ENCODE measurements around the gene ANGEL2.
"Not testable (repeated sequence)": the region's sequence is repeated elsewhere in the genome, so short reads cannot be mapped to it uniquely, and the experiment has no call there.

The ANGEL2 gene

DNA sequence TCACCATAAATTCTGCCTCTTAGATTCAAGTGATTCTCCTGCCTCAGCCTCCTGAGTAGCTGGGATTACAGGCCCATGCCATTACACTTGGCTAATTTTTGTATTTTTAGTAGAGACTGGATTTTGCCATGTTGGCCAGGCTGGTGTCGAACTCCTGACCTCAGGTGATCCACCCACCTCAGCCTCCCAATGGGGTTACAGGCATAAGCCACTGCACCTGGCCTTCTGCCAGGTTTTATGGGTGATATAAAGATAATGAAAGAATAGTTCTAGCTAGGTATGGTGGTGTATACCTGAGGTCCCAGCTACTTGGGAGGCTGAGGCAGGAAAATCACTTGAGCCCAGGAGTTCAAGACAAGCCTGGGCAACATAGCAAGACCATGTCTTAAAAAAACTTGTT lies 50.7 kb downstream of the ANGEL2 start:
- not testable (repeated sequence) for H3K27me3 ChIP-seq (ENCODE audit: control insufficient read depth in 2 of 2, insufficient read depth in 2 of 2, low read length in 2 of 2); H3K9me3 ChIP-seq (ENCODE audit: control insufficient read depth in 2 of 2, low read length in 2 of 2); H3K4me3 ChIP-seq (ENCODE audit: low read length in 2 of 2); H3K4me1 ChIP-seq (ENCODE audit: control insufficient read depth in 2 of 2, insufficient read depth in 2 of 2, low read length in 2 of 2); H3K36me3 ChIP-seq (ENCODE audit: control insufficient read depth in 2 of 2, insufficient read depth in 2 of 2, low read length in 2 of 2); H3K9ac ChIP-seq (ENCODE audit: low read depth in 1 of 2, low read length in 2 of 2); H3K27ac ChIP-seq (ENCODE audit: low read depth in 2 of 2, low read length in 2 of 2)

- H3K9ac ChIP-seq (ENCODE audit: low read depth in 1 of 2, low read length in 2 of 2), result no peak overlapping the region
- no peak overlapping the region for H3K4me3 ChIP-seq (ENCODE audit: low read length in 2 of 2)
- H3K27ac ChIP-seq (ENCODE audit: low read depth in 2 of 2, low read length in 2 of 2), result no peak overlapping the region
- H3K36me3 ChIP-seq (ENCODE audit: control insufficient read depth in 2 of 2, insufficient read depth in 2 of 2, low read length in 2 of 2), result no peaks in the 10 kb centered on the region
- H3K9me3 ChIP-seq (ENCODE audit: control insufficient read depth in 2 of 2, low read length in 2 of 2), result no peaks in the 10 kb centered on the region
- no peaks in the 10 kb centered on the region for H3K4me1 ChIP-seq (ENCODE audit: control insufficient read depth in 2 of 2, insufficient read depth in 2 of 2, low read length in 2 of 2)
- no peaks in the 10 kb centered on the region for H3K27me3 ChIP-seq (ENCODE audit: control insufficient read depth in 2 of 2, insufficient read depth in 2 of 2, low read length in 2 of 2)
These were observed 51.6 kb downstream of the ANGEL2 start for GRCh38 chr1:212964102-212964501.

DNA sequence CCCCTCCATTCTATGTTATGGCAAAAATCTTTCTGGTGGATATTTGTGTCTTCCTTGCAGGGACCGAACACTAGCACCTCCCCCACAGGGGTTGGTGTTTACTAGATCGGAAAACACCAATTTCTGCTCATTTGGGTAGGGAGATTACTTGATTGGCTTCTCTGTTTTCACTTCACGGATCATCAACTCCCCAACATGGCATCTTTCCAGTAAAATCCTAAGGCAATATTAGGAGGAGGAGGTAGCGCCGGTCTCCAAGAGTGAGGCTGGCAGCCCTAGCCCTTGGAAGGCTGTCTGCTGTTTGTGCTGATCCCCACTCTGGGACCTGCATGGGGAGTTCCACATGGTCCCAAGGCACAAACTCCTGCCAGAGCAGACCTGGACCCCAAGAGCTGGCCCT lies 53.2 kb downstream of the ANGEL2 start:
- H3K9ac ChIP-seq (ENCODE audit: low read depth in 1 of 2, low read length in 2 of 2), result no peak overlapping the region
- no peaks in the 10 kb centered on the region for H3K9me3 ChIP-seq (ENCODE audit: control insufficient read depth in 2 of 2, low read length in 2 of 2)
- H3K36me3 ChIP-seq (ENCODE audit: control insufficient read depth in 2 of 2, insufficient read depth in 2 of 2, low read length in 2 of 2), result no peaks in the 10 kb centered on the region
- H3K27ac ChIP-seq (ENCODE audit: low read depth in 2 of 2, low read length in 2 of 2), result no peak overlapping the region
- H3K4me3 ChIP-seq (ENCODE audit: low read length in 2 of 2), result no peak overlapping the region
- H3K27me3 ChIP-seq (ENCODE audit: control insufficient read depth in 2 of 2, insufficient read depth in 2 of 2, low read length in 2 of 2), result no peaks in the 10 kb centered on the region
- no peaks in the 10 kb centered on the region for H3K4me1 ChIP-seq (ENCODE audit: control insufficient read depth in 2 of 2, insufficient read depth in 2 of 2, low read length in 2 of 2)

GRCh38 chr1:212960932-212961331 lies 54.7 kb downstream of the ANGEL2 start:
- H3K4me3 ChIP-seq (ENCODE audit: low read length in 2 of 2), result no peak overlapping the region
- no peak overlapping the region for H3K27ac ChIP-seq (ENCODE audit: low read depth in 2 of 2, low read length in 2 of 2)
- H3K4me1 ChIP-seq (ENCODE audit: control insufficient read depth in 2 of 2, insufficient read depth in 2 of 2, low read length in 2 of 2), result no peaks in the 10 kb centered on the region
- H3K9me3 ChIP-seq (ENCODE audit: control insufficient read depth in 2 of 2, low read length in 2 of 2), result no peaks in the 10 kb centered on the region
- peaks cover 0 to 2% of the 10 kb centered on the region in 2 donors for H3K27me3 ChIP-seq (ENCODE audit: control insufficient read depth in 2 of 2, insufficient read depth in 2 of 2, low read length in 2 of 2)
- H3K36me3 ChIP-seq (ENCODE audit: control insufficient read depth in 2 of 2, insufficient read depth in 2 of 2, low read length in 2 of 2), result no peaks in the 10 kb centered on the region
- no peak overlapping the region for H3K9ac ChIP-seq (ENCODE audit: low read depth in 1 of 2, low read length in 2 of 2)

GRCh38 chr1:212959266-212960220 lies 56.1 kb downstream of the ANGEL2 start:
- no peak overlapping the region for H3K27ac ChIP-seq (ENCODE audit: low read depth in 2 of 2, low read length in 2 of 2)
- H3K4me1 ChIP-seq (ENCODE audit: control insufficient read depth in 2 of 2, insufficient read depth in 2 of 2, low read length in 2 of 2), result no peaks in the 10 kb centered on the region
- no peaks in the 10 kb centered on the region for H3K9me3 ChIP-seq (ENCODE audit: control insufficient read depth in 2 of 2, low read length in 2 of 2)
- peaks cover 0 to 2% of the 10 kb centered on the region in 2 donors for H3K27me3 ChIP-seq (ENCODE audit: control insufficient read depth in 2 of 2, insufficient read depth in 2 of 2, low read length in 2 of 2)
- no peak overlapping the region for H3K9ac ChIP-seq (ENCODE audit: low read depth in 1 of 2, low read length in 2 of 2)
- no peak overlapping the region for H3K4me3 ChIP-seq (ENCODE audit: low read length in 2 of 2)
- H3K36me3 ChIP-seq (ENCODE audit: control insufficient read depth in 2 of 2, insufficient read depth in 2 of 2, low read length in 2 of 2), result no peaks in the 10 kb centered on the region

GRCh38 chr1:212958175-212958574 lies 57.5 kb downstream of the ANGEL2 start:
- H3K4me3 ChIP-seq (ENCODE audit: low read length in 2 of 2), result no peak overlapping the region
- H3K27me3 ChIP-seq (ENCODE audit: control insufficient read depth in 2 of 2, insufficient read depth in 2 of 2, low read length in 2 of 2), result peaks cover 0 to 2% of the 10 kb centered on the region in 2 donors
- no peaks in the 10 kb centered on the region for H3K4me1 ChIP-seq (ENCODE audit: control insufficient read depth in 2 of 2, insufficient read depth in 2 of 2, low read length in 2 of 2)
- no peaks in the 10 kb centered on the region for H3K9me3 ChIP-seq (ENCODE audit: control insufficient read depth in 2 of 2, low read length in 2 of 2)
- H3K9ac ChIP-seq (ENCODE audit: low read depth in 1 of 2, low read length in 2 of 2), result no peak overlapping the region
- H3K27ac ChIP-seq (ENCODE audit: low read depth in 2 of 2, low read length in 2 of 2), result no peak overlapping the region
- H3K36me3 ChIP-seq (ENCODE audit: control insufficient read depth in 2 of 2, insufficient read depth in 2 of 2, low read length in 2 of 2), result no peaks in the 10 kb centered on the region

DNA sequence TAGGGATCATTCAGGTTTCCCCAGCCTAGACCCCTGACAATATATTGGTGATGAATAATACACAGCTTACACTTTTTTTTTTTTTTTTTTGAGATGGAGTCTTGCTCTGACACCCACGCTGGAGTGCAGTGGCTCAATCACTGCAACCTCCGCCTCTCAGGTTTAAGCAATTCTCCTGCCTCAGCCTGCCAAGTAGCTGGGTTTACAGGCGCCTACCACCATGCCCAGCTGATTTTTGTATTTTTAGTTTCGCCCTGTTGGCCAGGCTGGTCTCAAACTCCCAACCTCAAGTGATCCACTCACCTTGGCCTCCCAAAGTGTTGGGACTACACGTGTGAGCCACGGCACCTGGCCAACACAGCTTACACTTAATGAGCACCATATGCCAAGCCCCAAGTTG lies 58.1 kb downstream of the ANGEL2 start:
- H3K9ac ChIP-seq (ENCODE audit: low read depth in 1 of 2, low read length in 2 of 2), result no peak overlapping the region
- H3K36me3 ChIP-seq (ENCODE audit: control insufficient read depth in 2 of 2, insufficient read depth in 2 of 2, low read length in 2 of 2), result no peaks in the 10 kb centered on the region
- H3K27ac ChIP-seq (ENCODE audit: low read depth in 2 of 2, low read length in 2 of 2), result no peak overlapping the region
- H3K4me1 ChIP-seq (ENCODE audit: control insufficient read depth in 2 of 2, insufficient read depth in 2 of 2, low read length in 2 of 2), result no peaks in the 10 kb centered on the region
- no peak overlapping the region for H3K4me3 ChIP-seq (ENCODE audit: low read length in 2 of 2)
- peaks cover 0 to 2% of the 10 kb centered on the region in 2 donors for H3K27me3 ChIP-seq (ENCODE audit: control insufficient read depth in 2 of 2, insufficient read depth in 2 of 2, low read length in 2 of 2)
- H3K9me3 ChIP-seq (ENCODE audit: control insufficient read depth in 2 of 2, low read length in 2 of 2), result no peaks in the 10 kb centered on the region

- Histone ChIP-seq H3K9me3 (ENCODE audit: control insufficient read depth in 2 of 2, low read length in 2 of 2) (no peaks in the 10 kb centered on the region), H3K4me1 (ENCODE audit: control insufficient read depth in 2 of 2, insufficient read depth in 2 of 2, low read length in 2 of 2) (peaks cover under 1 to 3% of the 10 kb centered on the region in 2 donors), H3K4me3 (ENCODE audit: low read length in 2 of 2) (no peak overlapping the region), H3K27me3 (ENCODE audit: control insufficient read depth in 2 of 2, insufficient read depth in 2 of 2, low read length in 2 of 2) (peaks cover 7 to 9% of the 10 kb centered on the region in 2 donors), H3K36me3 (ENCODE audit: control insufficient read depth in 2 of 2, insufficient read depth in 2 of 2, low read length in 2 of 2) (no peaks in the 10 kb centered on the region), H3K27ac (ENCODE audit: low read depth in 2 of 2, low read length in 2 of 2) (no peak overlapping the region), H3K9ac (ENCODE audit: low read depth in 1 of 2, low read length in 2 of 2) (no peak overlapping the region)
These were observed 59.6 kb downstream of the ANGEL2 start for GRCh38 chr1:212955961-212956620.

GRCh38 chr1:212955098-212955497 lies 60.6 kb downstream of the ANGEL2 start:
- Histone ChIP-seq H3K9me3 (ENCODE audit: control insufficient read depth in 2 of 2, low read length in 2 of 2) (no peaks in the 10 kb centered on the region), H3K4me3 (ENCODE audit: low read length in 2 of 2) (no peak overlapping the region), H3K27me3 (ENCODE audit: control insufficient read depth in 2 of 2, insufficient read depth in 2 of 2, low read length in 2 of 2) (peaks cover 7 to 14% of the 10 kb centered on the region in 2 donors), H3K4me1 (ENCODE audit: control insufficient read depth in 2 of 2, insufficient read depth in 2 of 2, low read length in 2 of 2) (peaks cover 5 to 8% of the 10 kb centered on the region in 2 donors), H3K9ac (ENCODE audit: low read depth in 1 of 2, low read length in 2 of 2) (no peak overlapping the region), H3K36me3 (ENCODE audit: control insufficient read depth in 2 of 2, insufficient read depth in 2 of 2, low read length in 2 of 2) (no peaks in the 10 kb centered on the region), H3K27ac (ENCODE audit: low read depth in 2 of 2, low read length in 2 of 2) (no peak overlapping the region)

DNA sequence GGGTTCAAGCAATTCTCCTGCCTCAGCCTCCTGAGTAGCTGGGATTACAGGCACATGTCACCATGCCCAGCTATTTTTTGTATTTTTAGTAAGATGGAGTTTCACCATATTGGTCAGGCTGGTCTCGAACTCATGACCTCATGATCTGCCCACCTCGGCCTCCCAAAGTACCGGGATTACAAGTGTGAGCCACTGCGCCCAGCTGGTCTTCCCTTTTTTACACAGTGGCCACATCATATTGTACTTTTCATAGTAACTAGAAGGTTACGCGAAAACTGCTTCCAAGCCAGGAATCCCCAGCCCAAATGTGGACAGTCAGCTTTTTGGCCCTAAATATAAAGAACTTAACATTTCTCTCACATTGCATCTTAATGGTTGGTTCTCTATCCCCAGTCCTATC lies 61.2 kb downstream of the ANGEL2 start:
- H3K9ac ChIP-seq (ENCODE audit: low read depth in 1 of 2, low read length in 2 of 2), result no peak overlapping the region
- peaks cover 7 to 19% of the 10 kb centered on the region in 2 donors for H3K27me3 ChIP-seq (ENCODE audit: control insufficient read depth in 2 of 2, insufficient read depth in 2 of 2, low read length in 2 of 2)

More for the DNA sequence above, 61.2 kb downstream of the ANGEL2 start:
- no peaks in the 10 kb centered on the region for H3K36me3 ChIP-seq (ENCODE audit: control insufficient read depth in 2 of 2, insufficient read depth in 2 of 2, low read length in 2 of 2)
- peaks cover 8% of the 10 kb centered on the region in 2 donors for H3K4me1 ChIP-seq (ENCODE audit: control insufficient read depth in 2 of 2, insufficient read depth in 2 of 2, low read length in 2 of 2)
- H3K27ac ChIP-seq (ENCODE audit: low read depth in 2 of 2, low read length in 2 of 2), result no peak overlapping the region
- H3K9me3 ChIP-seq (ENCODE audit: control insufficient read depth in 2 of 2, low read length in 2 of 2), result no peaks in the 10 kb centered on the region
- H3K4me3 ChIP-seq (ENCODE audit: low read length in 2 of 2), result no peak overlapping the region

Measured in mucosa of rectum (tissue), 2 donors.